ENCODE measurements around the gene RNASEH2A. TPM values are rescaled to one million over a fixed set of nuclear protein-coding genes. Genes with fewer than 3 reads are reported as not detected.
"Not testable (repeated sequence)": the region's sequence is repeated elsewhere in the genome, so short reads cannot be mapped to it uniquely, and the experiment has no call there.

RNASEH2A gene
- total RNA-seq, 1 donor = 1.4 TPM

DNA sequence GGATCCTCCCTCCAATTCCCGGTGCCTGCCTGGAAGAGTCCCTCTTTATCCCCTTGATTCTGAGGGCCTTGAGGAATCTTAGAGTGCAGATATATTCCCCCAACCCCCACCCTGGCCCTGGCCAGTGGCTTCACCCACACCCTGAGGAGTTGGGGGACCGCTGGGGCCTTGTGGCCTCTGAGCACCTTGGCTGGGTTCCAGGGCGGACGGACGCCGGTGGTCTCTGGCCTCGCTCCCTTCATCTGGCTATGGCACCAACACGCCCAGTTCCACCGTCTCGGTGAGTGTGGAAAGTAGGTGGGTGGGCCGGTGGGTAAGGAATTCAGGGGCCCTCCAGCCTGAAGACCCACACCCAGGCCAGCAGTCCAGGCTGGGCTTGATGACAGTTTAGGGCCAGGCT lies 36.9 kb downstream of the RNASEH2A start:
- no peaks in the 10 kb centered on the region for H3K9me3 ChIP-seq (ENCODE audit: low read depth, low read length)
- H3K4me3 ChIP-seq (ENCODE audit: low read length) = no peak overlapping the region
- peaks cover 25% of the 10 kb centered on the region for H3K4me1 ChIP-seq (ENCODE audit: insufficient read depth, low read length)
- H3K27me3 ChIP-seq (ENCODE audit: insufficient read depth, low read length) = peaks cover 51% of the 10 kb centered on the region

DNA sequence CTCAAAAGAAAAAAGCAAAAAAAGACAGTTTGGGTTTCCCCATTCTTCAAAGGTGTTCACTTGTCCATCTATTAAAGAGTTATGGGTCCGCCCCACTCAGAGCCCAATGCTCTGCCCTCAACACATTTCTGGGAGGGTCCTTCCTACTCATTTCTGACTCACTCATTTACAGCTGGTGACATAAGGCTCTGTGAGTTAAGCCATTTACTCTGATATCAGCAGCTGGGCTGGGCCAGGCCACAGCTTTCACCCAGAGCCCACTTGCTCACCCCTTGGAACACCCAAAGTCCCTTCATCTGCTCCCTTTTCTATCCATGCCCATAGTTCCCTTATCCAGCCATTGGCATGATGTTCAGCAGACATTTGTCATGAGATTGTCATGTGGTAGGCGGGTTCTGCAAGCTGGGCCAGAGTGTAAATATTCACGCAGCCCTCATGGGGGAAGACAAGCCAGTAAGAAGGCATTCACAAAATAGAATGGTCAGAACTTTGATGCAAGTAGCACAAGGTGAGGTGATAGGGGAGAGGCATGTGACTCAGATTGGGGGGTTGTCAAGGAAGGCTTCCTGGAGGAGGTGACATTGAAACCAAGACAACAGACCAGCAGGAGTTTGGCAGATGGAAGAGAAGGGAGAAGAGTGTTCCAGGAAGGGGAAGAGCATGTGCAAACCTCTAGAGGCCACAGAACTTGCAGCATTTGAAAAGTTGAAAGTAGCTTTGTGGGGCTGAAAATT lies 37.8 kb downstream of the RNASEH2A start:
- Histone ChIP-seq H3K27me3 (ENCODE audit: insufficient read depth, low read length) (peaks cover 47% of the 10 kb centered on the region), H3K4me1 (ENCODE audit: insufficient read depth, low read length) (peaks cover 21% of the 10 kb centered on the region), H3K4me3 (ENCODE audit: low read length) (no peak overlapping the region), H3K9me3 (ENCODE audit: low read depth, low read length) (no peaks in the 10 kb centered on the region)

DNA sequence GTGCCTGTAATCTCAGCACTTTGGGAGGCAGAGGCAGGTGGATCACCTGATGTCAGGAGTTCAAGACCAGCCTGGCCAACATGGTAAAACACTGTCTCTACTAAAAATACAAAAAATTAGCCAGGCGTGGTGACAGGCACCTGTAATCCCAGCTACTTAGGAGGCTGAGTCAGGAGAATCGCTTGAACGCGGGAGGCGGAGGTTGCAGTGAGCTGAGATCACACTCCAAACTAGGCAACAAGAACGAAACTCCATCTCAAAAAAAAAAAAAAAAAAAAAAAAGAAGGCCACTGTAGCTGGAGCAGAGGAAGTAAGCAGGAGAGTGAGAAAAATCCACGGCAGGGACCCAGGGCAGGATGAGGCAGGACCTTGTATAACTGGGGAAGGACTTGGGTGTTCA lies 40.2 kb downstream of the RNASEH2A start:
- not testable (repeated sequence) for H3K9me3 ChIP-seq (ENCODE audit: low read depth, low read length); H3K4me1 ChIP-seq (ENCODE audit: insufficient read depth, low read length); H3K4me3 ChIP-seq (ENCODE audit: low read length)
- peaks cover 22% of the 10 kb centered on the region for H3K27me3 ChIP-seq (ENCODE audit: insufficient read depth, low read length)

DNA sequence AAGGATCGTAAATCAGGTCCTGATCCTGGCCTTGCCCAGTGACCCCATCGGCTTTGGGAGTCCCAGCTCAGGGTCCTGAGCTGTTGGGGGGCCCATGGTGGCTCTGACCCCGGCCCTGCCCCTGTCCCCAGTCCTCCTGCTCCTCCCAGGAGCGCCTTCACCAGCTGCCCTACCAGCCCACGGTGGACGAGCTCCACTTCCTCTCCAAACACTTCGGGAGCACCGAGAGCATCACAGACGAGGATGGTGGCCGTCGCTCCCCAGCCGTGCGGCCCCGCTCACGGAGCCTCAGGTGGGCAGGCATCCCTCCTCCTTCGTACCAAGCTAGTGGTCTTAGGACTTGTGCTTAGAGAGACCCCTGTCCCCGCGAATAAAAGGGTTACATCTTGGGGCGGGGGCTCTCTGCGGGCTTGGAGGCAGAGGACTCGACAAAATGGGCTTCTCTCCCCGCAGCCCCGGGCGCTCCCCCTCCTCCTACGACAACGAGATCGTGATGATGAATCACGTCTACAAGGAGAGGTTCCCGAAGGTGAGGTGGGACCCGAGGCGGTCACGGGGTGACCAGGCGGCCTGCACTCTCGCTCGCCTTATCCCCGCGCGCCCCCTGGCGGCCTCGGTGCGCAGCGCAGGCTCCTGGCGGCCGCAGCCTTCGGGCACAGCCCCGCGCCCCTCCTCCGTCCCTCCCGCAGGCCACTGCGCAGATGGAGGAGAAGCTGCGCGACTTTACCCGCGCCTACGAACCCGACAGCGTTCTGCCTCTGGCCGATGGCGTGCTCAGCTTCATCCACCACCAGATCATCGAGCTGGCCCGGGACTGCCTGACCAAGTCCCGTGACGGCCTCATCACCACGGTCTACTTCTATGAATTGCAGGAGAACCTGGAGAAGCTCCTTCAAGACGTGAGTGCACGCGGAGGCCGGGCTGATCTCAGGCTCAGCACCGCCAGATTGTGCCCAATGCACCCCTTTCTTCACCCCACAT lies 41.1 kb downstream of the RNASEH2A start:
- Histone ChIP-seq H3K4me1 (ENCODE audit: insufficient read depth, low read length) (peaks cover 10% of the 10 kb centered on the region), H3K27me3 (ENCODE audit: insufficient read depth, low read length) (peaks cover 16% of the 10 kb centered on the region), H3K4me3 (ENCODE audit: low read length) (no peak overlapping the region), H3K9me3 (ENCODE audit: low read depth, low read length) (no peaks in the 10 kb centered on the region)

DNA sequence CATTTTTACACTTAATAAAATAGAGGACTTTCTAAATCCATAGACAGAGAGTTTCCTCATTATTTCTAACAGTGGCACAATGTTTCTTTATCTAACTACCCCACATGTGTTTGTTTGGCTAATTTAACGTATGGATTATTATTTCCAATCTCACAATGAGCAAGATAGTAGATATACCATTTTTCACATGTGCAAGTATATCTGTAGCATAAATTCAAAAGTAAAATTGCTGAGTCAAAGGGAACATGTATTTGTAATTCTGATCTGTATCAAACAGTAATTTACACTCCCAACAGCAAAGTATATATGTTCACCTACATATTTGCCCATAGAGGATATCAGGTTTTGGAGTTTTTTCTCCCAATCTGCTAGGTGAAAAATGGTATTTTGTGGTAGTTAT lies 50.3 kb downstream of the RNASEH2A start:
- no peak overlapping the region for H3K4me3 ChIP-seq (ENCODE audit: low read length)
- H3K9me3 ChIP-seq (ENCODE audit: low read depth, low read length) = no peaks in the 10 kb centered on the region
- H3K27me3 ChIP-seq (ENCODE audit: insufficient read depth, low read length) = no peaks in the 10 kb centered on the region
- no peaks in the 10 kb centered on the region for H3K4me1 ChIP-seq (ENCODE audit: insufficient read depth, low read length)

DNA sequence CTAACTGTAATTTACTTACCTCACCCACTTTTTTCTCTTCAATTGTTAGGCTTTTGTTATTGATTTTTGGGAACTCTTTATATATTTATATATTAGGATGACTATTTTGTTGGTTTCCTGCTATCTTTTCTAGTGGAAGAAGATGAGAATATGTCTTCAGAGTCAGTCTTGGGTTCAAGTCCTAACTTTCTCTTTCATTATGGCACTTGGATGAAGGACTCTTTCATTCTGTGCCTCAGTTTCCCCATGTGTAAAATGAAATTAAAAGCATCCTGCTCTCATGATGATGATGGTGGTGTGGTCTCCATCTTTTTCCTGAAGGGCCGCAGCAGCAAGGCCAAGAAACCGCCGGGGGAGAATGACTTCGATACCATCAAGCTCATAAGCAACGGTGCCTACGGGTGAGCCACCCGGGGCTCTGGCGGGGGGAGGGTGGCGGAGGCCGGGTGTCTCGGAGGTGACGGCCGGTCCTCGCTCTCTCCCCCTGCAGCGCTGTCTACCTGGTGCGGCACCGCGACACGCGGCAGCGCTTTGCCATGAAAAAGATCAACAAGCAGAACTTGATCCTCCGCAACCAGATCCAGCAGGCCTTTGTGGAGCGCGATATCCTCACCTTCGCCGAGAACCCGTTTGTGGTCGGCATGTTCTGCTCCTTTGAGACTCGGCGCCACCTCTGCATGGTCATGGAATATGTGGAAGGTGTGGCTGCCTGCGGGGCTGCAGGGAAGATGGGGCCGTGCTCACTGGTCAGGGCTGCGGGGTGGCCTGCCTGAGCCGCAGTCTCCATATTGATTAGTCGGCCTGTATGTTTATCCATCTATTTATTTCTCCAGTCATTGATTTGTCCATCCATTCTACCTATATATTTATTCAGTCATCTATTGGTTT lies 51.9 kb downstream of the RNASEH2A start:
- H3K4me1 ChIP-seq (ENCODE audit: insufficient read depth, low read length) = no peaks in the 10 kb centered on the region
- H3K27me3 ChIP-seq (ENCODE audit: insufficient read depth, low read length) = no peaks in the 10 kb centered on the region
- no peaks in the 10 kb centered on the region for H3K9me3 ChIP-seq (ENCODE audit: low read depth, low read length)
- no peak overlapping the region for H3K4me3 ChIP-seq (ENCODE audit: low read length)

DNA sequence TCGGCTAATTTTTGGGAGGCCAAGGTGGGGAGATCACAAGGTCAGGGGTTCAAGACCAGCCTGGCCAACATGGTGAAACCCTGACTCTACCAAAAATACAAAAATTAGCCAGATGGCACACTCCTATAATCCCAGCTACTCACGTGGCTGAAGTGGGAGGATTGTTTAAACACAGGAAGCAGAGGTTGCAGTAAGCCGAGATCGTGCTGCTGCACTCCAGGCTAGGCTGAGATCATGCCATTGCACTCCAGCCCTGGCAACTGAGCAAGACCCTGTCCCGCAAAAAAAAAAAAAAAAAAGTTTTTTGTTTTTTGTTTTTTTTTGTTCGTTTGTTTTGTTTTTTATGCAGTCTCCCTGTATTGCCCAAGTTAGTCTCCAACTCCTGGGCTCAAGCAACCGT lies 53.2 kb downstream of the RNASEH2A start:
- H3K27me3 ChIP-seq (ENCODE audit: insufficient read depth, low read length) = no peaks in the 10 kb centered on the region
- no peak overlapping the region for H3K4me3 ChIP-seq (ENCODE audit: low read length)
- H3K4me1 ChIP-seq (ENCODE audit: insufficient read depth, low read length) = no peaks in the 10 kb centered on the region
- no peaks in the 10 kb centered on the region for H3K9me3 ChIP-seq (ENCODE audit: low read depth, low read length)

Other genes with a start within 250 kb of the RNASEH2A start
- 5.6 TPM for gene ZNF490, start 195.8 kb upstream of the RNASEH2A start, total RNA-seq
- gene ZNF791, start 195.7 kb upstream of the RNASEH2A start, total RNA-seq = 52.8 TPM
- 143 TPM for gene MAN2B1, start 139.8 kb upstream of the RNASEH2A start, total RNA-seq
- gene WDR83, start 139.8 kb upstream of the RNASEH2A start, total RNA-seq = 3.4 TPM
- gene DHPS, start 124.7 kb upstream of the RNASEH2A start, total RNA-seq = 63.2 TPM
- gene GNG14, start 118.6 kb upstream of the RNASEH2A start, total RNA-seq = not detected
- 2.0 TPM for gene FBXW9, start 110.0 kb upstream of the RNASEH2A start, total RNA-seq
- 20.3 TPM for gene TNPO2, start 82.7 kb upstream of the RNASEH2A start, total RNA-seq
- 194 TPM for gene TRIR, start 71.9 kb upstream of the RNASEH2A start, total RNA-seq
- gene GET3, start 69.1 kb upstream of the RNASEH2A start, total RNA-seq = 28.7 TPM
- not detected for gene BEST2, start 54.8 kb upstream of the RNASEH2A start, total RNA-seq
- gene HOOK2, start 31.0 kb upstream of the RNASEH2A start, total RNA-seq = 8.3 TPM
- gene JUNB, start 15.1 kb upstream of the RNASEH2A start, total RNA-seq = 5,180 TPM
- gene PRDX2, start 4.8 kb upstream of the RNASEH2A start, total RNA-seq = 55.5 TPM
- gene THSD8, start 4.5 kb upstream of the RNASEH2A start, total RNA-seq = not detected
- gene RTBDN, start 28.0 kb downstream of the RNASEH2A start, total RNA-seq = 0.21 TPM
- gene MAST1, start 31.9 kb downstream of the RNASEH2A start, total RNA-seq = 0.52 TPM
- gene DNASE2, start 74.9 kb downstream of the RNASEH2A start, total RNA-seq = 17.2 TPM
- gene KLF1, start 80.6 kb downstream of the RNASEH2A start, total RNA-seq = not detected
- gene GCDH, start 84.6 kb downstream of the RNASEH2A start, total RNA-seq = 12.9 TPM
- 0.84 TPM for gene SYCE2, start 112.7 kb downstream of the RNASEH2A start, total RNA-seq
- gene FARSA, start 127.1 kb downstream of the RNASEH2A start, total RNA-seq = 12.2 TPM
- 434 TPM for gene CALR, start 132.0 kb downstream of the RNASEH2A start, total RNA-seq
- gene RAD23A, start 139.3 kb downstream of the RNASEH2A start, total RNA-seq = 48.8 TPM
- 5.2 TPM for gene GADD45GIP1, start 150.6 kb downstream of the RNASEH2A start, total RNA-seq
- not detected for gene DAND5, start 163.0 kb downstream of the RNASEH2A start, total RNA-seq
- 1.9 TPM for gene NFIX, start 188.9 kb downstream of the RNASEH2A start, total RNA-seq

Data from mononuclear cell (primary cell).